ENCODE results near the gene HDAC4.

- TF ChIP-seq CTCF (IDR thresholded peaks at IDR 0.05; ENCODE audit: insufficient read depth, low read depth, low read length) (no peak), EZH2 (IDR thresholded peaks at IDR 0.05; ENCODE audit: insufficient read depth, low read length) (no peak)
Observed at GRCh38 chr2:239232195-239232578, 168.6 kb downstream of the HDAC4 start.
